DOHH2 (cell line): ENCODE results near the gene LRRC8B.

Source experiments
- H3F3A ChIP-seq: fragments of 200-600 bp; sonication (generic), shearing (Covaris generic); 2 replicates; pipeline ENCODE4 v1.6.0; 2016; ENCODE audit warnings: antibody characterized with exemption, mild to moderate bottlenecking; ENCODE audit not compliant: control insufficient read depth, insufficient read depth
- H3K27ac ChIP-seq: fragments of 200-600 bp; sonication (generic); 2 replicates; pipeline ENCODE4 v1.5.1; 2014; ENCODE audit warnings: low read depth, mild to moderate bottlenecking, low read length, moderate library complexity
- H3K27me3 ChIP-seq: fragments of 200-600 bp; sonication (generic); 2 replicates; pipeline ENCODE4 v1.6.1; 2014; ENCODE audit warnings: mild to moderate bottlenecking, low read length, mixed read lengths; ENCODE audit not compliant: control insufficient read depth
- H3K36me3 ChIP-seq: fragments of 200-600 bp; sonication (generic); 2 replicates; pipeline ENCODE4 v1.6.1; 2014; ENCODE audit warnings: mild to moderate bottlenecking, low read length, moderate library complexity, mixed read lengths; ENCODE audit not compliant: control insufficient read depth
- H3K4me1 ChIP-seq: fragments of 200-600 bp; sonication (generic); 2 replicates; pipeline ENCODE4 v1.6.1; 2014; ENCODE audit warnings: mild to moderate bottlenecking, low read length, mixed read lengths; ENCODE audit not compliant: control insufficient read depth
- H3K4me2 ChIP-seq: fragments of 200-600 bp; sonication (generic); 2 replicates; pipeline ENCODE4 v1.6.0; 2014; ENCODE audit warnings: mild to moderate bottlenecking, low read length, moderate library complexity
- H3K4me3 ChIP-seq: fragments of 200-600 bp; sonication (generic); 2 replicates; pipeline ENCODE4 v1.5.1; 2014; ENCODE audit warnings: mild to moderate bottlenecking, low read length, mixed read lengths
- H3K79me2 ChIP-seq: fragments of 200-600 bp; sonication (generic); 2 replicates; pipeline ENCODE4 v1.6.1; 2014; ENCODE audit warnings: mild to moderate bottlenecking, low read length, mixed read lengths; ENCODE audit not compliant: control insufficient read depth
- H3K9me2 ChIP-seq: fragments of 200-600 bp; sonication (generic); replicated peaks from 2 replicates; pipeline ENCODE4 v1.6.1; 2014; ENCODE audit warnings: mild to moderate bottlenecking, low read length, mixed read lengths; ENCODE audit not compliant: control insufficient read depth
- H3K9me3 ChIP-seq: fragments of 200-600 bp; sonication (generic); 2 replicates; pipeline ENCODE4 v1.6.1; 2014; ENCODE audit warnings: antibody characterized with exemption, low read length, mixed read lengths; ENCODE audit not compliant: control insufficient read depth, insufficient read depth
- H4K20me1 ChIP-seq: fragments of 200-600 bp; sonication (generic); 2 replicates; pipeline ENCODE4 v1.6.0; 2014; ENCODE audit warnings: low read depth, mild to moderate bottlenecking, antibody characterized with exemption, low read length, moderate library complexity; ENCODE audit not compliant: control insufficient read depth, insufficient read depth
- EZH2phosphoT487 ChIP-seq: fragments of 200-600 bp; sonication (generic); IDR thresholded peaks from 2 replicates; pipeline ENCODE4 v1.6.1; 2017; ENCODE audit warnings: borderline replicate concordance, mild to moderate bottlenecking, antibody characterized with exemption, low read length, moderate library complexity, mixed read lengths
- TF ChIP-seq, protein P1 (sequence below): fragments of 200-600 bp; sonication (generic); IDR thresholded peaks from one replicate; pipeline ENCODE4 v1.5.1; 2014; ENCODE audit warnings: antibody characterized with exemption, mild to moderate bottlenecking, low read depth, low read length; ENCODE audit not compliant: poor library complexity, severe bottlenecking

LRRC8B gene

DNA sequence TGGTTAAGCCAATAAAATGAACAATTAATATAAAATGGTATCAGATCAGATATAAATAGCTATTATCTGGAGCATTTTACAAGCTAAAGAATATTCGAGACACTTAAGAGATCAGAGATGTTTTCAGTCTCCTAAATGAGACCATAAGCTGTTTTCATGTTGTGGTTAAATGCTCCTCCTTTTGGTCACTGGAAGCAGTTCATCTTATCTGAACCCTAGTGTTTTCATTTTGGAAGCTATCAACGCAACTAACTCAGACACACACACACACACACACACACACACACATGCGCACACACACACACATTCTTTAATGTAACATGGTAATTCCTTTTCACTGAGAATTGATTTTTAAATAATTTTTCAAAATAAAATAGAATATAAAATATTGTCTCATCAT lies 98.3 kb downstream of the LRRC8B start:
- Histone ChIP-seq H3K27ac (no peak overlapping the region), H3K9me2 (no peaks in the 10 kb centered on the region), H4K20me1 (no peaks in the 10 kb centered on the region), H3K27me3 (no peaks in the 10 kb centered on the region), H3K4me1 (no peaks in the 10 kb centered on the region), H3F3A (no peaks in the 10 kb centered on the region), H3K9me3 (no peaks in the 10 kb centered on the region), H3K36me3 (no peaks in the 10 kb centered on the region), H3K4me2 (no peak overlapping the region), H3K79me2 (no peaks in the 10 kb centered on the region), H3K4me3 (no peak overlapping the region)
- TF ChIP-seq EZH2phosphoT487: no peak
- TF ChIP-seq, protein P1, sequence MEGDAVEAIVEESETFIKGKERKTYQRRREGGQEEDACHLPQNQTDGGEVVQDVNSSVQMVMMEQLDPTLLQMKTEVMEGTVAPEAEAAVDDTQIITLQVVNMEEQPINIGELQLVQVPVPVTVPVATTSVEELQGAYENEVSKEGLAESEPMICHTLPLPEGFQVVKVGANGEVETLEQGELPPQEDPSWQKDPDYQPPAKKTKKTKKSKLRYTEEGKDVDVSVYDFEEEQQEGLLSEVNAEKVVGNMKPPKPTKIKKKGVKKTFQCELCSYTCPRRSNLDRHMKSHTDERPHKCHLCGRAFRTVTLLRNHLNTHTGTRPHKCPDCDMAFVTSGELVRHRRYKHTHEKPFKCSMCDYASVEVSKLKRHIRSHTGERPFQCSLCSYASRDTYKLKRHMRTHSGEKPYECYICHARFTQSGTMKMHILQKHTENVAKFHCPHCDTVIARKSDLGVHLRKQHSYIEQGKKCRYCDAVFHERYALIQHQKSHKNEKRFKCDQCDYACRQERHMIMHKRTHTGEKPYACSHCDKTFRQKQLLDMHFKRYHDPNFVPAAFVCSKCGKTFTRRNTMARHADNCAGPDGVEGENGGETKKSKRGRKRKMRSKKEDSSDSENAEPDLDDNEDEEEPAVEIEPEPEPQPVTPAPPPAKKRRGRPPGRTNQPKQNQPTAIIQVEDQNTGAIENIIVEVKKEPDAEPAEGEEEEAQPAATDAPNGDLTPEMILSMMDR: no peak

DNA sequence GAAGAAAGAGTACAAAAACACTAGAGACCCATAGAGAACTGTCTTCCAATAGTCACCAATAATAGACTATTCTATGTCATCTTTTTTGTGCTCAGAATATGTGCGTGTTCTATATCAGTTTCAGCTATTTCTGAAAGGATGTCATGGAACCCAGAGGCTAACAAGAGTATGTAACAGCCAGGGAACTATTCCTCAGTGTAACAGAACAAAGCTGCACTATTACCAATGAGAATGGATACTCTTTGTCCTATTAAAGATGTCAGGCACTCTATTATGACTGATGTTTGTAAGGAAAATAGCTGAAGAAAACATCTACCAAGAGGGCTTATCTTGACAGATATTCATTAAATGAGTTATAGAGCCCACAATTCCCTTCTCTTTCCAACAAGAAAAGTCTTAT lies 99.7 kb downstream of the LRRC8B start:
- no peaks in the 10 kb centered on the region for H3K4me1 ChIP-seq
- no peaks in the 10 kb centered on the region for H3K9me3 ChIP-seq
- H3K79me2 ChIP-seq: no peaks in the 10 kb centered on the region
- H3F3A ChIP-seq: no peaks in the 10 kb centered on the region
- no peak overlapping the region for H3K4me3 ChIP-seq
- no peaks in the 10 kb centered on the region for H4K20me1 ChIP-seq
- no peaks in the 10 kb centered on the region for H3K9me2 ChIP-seq
- no peak overlapping the region for H3K4me2 ChIP-seq
- H3K27ac ChIP-seq: no peak overlapping the region
- no peaks in the 10 kb centered on the region for H3K27me3 ChIP-seq
- TF ChIP-seq, protein P1: no peak
- no peak for TF ChIP-seq EZH2phosphoT487
- H3K36me3 ChIP-seq: no peaks in the 10 kb centered on the region

DNA sequence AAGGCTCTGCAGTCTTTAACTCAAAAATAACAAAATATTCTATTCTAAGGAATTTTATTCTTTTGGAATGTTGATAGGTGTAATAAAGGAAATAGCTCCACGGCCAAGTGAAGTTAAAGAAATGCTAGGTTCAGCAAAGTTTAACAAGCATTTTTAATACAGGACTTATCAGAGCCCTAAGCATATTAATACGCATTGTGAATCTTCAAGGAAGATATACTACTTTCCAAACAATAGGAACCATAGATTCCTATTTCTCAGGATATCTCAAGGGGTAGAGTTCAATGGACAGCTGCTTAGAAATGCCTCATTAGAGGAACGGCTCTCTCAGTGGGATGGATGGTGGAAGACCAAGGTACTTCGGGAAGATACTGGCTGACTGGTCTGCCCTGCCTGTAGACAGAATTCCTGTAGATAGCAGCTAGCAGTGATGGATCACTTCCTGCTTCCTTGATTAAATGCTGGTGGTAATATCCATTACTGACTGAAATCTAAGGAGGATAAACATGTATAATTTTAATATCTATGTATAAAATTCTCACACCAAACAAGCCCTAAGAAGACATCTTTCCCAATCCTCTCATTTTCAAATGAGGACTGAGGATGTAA lies 100.2 kb downstream of the LRRC8B start:
- H3K4me2 ChIP-seq: no peak overlapping the region
- no peak overlapping the region for H3K27ac ChIP-seq
- H4K20me1 ChIP-seq: no peaks in the 10 kb centered on the region
- no peaks in the 10 kb centered on the region for H3F3A ChIP-seq
- H3K79me2 ChIP-seq: no peaks in the 10 kb centered on the region
- H3K9me3 ChIP-seq: no peaks in the 10 kb centered on the region
- no peaks in the 10 kb centered on the region for H3K4me1 ChIP-seq
- TF ChIP-seq EZH2phosphoT487: no peak
- TF ChIP-seq, protein P1: no peak
- H3K27me3 ChIP-seq: no peaks in the 10 kb centered on the region
- H3K36me3 ChIP-seq: no peaks in the 10 kb centered on the region
- no peaks in the 10 kb centered on the region for H3K9me2 ChIP-seq
- no peak overlapping the region for H3K4me3 ChIP-seq
